OCI-LY7 (cell line): ENCODE results near the gene OPRM1.

Experiments
- CTCF ChIP-seq: fragments of 200-600 bp; sonication (generic); conservative IDR thresholded peaks from 2 replicates; pipeline ENCODE4 v1.5.1; 2014; ENCODE audit warnings: mild to moderate bottlenecking, antibody characterized with exemption, low read length, moderate library complexity, mixed read lengths
- EZH2phosphoT487 ChIP-seq: fragments of 200-600 bp; sonication (generic); IDR thresholded peaks from 2 replicates; pipeline ENCODE4 v1.6.1; 2018; ENCODE audit warnings: low read depth, borderline replicate concordance, mild to moderate bottlenecking, mixed run types, antibody characterized with exemption, low read length, moderate library complexity, mixed read lengths

GRCh38 chr6:154206996-154207395, 168.0 kb downstream of the OPRM1 start:
- TF ChIP-seq CTCF: no peak
- TF ChIP-seq EZH2phosphoT487: no peak
